ENCODE data around the gene KLHDC7A.
"Not testable (repeated sequence)": the region's sequence is repeated elsewhere in the genome, so short reads cannot be mapped to it uniquely, and the experiment has no call there.

Gene KLHDC7A

DNA sequence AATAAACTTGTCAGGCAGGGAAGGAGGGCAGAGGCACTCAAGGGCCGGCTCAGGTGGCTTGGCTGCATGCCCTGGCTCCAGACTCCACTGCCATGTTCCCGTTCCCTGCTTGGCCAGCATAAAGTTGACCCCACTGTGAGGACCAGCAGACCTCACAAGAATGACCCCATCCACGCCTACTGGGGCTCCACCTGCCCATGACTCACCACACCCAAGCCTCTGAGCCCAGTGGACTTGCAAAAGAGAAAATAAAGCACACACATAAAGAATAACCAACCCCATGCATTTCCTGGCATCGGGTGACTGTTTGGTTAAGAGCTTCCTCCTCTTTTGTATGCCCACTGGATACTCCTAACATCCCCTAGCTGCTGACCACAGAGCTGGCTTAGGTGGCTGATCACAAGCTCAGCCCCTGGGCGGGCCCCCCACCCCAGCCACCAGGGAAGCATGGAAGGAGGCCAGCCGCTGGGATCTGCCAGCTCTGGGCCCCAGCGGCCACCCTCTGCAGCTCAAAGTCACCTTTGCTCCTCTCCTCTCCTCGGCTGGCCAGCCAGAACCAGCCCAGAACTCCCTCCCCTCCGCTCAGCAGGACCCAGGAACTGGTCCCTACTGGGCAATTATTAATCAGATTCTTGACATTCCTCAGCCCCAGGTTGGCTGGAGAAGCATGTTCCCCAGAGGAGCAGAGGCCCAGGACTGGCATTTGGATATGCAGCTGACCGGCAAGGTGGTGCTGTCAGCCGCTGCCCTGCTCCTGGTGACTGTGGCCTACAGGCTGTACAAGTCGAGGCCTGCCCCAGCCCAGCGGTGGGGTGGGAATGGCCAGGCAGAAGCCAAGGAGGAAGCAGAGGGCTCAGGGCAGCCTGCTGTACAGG, at the start of gene KLHDC7A:
Gene KLHDC7A, plus strand, starts transcription at position 616 of the 875 bp plus-strand sequence. Its CDS starts 52 bp downstream, at position 668.
- DNase-seq, result no peak

DNA sequence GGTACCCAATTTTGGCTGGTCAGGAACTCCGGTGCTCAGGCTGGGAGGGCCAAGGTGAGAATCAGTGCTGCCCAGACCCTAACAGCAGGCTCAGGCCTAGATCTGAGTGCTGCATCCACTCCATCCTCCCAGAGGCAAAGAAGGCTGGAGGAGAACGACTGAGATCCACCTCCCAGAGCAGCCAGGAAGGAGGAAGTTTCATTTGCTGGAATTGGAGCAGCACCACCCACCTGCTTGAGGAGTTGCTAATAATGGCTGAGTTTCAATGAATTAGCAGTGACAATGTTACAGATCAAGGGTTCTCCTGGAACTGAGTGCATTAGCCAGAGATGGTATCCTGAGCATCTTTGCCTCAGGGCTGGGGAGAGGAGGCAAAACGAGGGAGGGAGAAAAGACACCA, 46.7 kb upstream of the KLHDC7A start:
- DNase-seq, result no peak

DNA sequence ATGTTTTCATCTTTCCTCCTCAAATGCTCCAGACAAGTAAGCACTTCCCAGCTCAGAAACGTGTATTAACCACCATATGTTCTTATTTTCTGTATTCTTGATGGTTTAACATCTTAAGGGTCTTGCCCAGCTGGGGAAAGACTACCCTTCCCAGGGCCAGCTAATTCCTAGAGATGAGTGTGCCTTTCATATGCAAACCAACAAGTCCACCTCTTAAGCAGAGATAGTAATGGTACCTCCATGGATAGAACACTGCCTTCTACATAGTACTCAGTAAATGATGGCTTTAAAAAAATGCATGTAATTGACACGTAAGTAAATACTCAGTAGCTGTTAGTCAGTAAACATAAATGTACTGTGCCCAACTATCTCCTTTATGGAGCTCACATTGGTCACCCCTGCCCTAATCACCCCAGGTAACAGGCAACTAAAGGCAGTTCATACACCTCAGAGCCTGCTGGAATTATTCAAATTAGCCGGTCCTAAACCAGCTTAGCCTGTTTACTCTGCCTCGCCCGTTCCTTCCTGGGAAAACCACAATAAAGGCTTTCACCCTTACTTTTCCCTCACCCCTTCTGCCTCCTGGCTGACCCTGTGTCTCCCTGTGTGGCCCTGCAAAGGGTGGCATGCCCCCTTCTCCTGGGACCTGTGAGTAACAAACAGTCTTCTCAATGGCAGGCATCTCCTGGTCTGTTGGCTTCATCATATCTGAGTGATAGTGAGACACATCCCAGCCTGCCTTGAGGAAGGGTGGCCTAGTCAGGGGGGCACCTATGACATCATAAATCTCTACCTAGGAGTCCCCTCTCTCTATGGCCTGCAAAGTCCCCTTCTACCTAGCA, 40.1 kb upstream of the KLHDC7A start:
- DNase-seq, result no peak

DNA sequence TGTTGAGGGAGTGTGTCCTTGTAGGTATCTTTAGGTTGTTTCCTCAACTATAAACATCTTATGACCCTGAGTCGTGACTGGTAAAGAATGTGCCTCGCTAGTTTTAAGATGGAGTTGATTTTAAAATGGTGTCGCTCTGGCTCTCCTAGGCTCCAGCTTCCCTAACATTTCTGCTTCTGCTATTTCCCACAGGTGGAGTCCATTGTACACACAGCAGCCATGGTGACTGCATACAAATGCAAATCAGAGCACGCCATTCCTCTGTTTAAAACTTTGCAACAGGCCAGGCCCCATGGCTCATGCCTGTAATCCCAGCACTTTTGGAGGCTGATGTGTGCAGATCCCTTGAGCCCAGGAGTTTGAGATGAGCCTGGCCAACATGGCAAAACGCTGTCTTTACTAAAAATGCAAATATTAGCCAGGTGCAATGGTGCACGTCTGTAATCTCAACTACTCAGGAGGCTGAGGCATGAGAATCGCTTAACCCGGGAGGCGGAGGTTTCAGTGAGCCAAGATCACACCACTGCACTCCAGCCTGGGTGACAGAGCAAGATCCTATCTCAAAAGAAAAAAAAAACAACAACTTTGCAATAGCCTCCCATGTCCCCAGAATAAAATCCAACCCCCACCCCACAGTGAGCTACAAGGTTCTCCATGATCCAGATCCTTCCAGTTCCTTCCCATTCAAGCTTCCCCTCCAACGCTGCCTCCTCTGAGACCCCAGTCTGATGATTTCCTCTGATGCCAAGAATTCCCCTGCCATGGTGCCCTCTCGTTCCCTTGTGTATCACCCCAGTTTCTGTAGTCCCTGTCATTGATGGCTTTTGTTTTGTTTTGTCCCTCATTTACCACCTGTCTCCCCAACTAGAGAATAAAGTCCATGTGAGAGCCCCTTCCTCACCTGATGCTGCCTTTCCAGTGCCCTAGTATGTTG, 36.9 kb upstream of the KLHDC7A start:
- no peak for DNase-seq

DNA sequence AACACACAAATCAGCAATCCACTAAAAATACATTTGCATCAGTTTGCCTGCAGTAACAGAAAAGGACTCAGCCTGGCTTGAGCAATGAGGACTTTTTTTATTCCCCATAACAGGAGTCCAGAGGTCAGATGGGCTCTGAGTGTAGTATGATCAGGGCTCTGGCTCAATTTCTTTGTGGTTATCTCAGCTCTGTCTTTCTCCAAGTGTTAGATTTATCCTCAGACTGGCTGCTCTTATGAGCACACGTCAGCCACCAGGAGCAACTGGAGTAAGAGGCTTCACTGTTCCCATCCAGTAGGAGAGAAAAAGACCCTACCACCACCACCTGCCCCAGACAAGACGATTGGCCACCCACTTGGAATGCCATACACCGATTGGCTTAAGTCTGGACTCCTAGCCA, 36.2 kb upstream of the KLHDC7A start:
- DNase-seq, result no peak

DNA sequence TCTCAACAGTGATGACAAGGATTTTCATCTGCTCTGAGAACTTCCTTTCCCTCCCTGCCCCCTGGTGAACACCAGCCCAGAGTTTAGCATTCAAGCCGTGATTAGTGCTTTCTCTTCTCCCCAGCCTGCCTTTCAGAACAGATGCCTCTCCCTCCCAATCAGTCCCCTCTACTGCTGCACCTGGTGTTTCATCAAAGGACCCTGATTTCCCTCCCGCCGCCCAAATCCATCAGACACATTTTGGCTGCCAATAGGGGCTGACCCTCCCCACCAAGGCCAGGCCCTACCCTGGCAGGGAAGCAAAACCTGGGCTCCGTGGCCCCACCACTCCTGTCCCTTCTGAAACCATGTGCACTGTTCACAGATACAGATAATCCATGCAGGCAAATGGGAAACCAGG, 34.0 kb upstream of the KLHDC7A start:
- DNase-seq, result no peak

DNA sequence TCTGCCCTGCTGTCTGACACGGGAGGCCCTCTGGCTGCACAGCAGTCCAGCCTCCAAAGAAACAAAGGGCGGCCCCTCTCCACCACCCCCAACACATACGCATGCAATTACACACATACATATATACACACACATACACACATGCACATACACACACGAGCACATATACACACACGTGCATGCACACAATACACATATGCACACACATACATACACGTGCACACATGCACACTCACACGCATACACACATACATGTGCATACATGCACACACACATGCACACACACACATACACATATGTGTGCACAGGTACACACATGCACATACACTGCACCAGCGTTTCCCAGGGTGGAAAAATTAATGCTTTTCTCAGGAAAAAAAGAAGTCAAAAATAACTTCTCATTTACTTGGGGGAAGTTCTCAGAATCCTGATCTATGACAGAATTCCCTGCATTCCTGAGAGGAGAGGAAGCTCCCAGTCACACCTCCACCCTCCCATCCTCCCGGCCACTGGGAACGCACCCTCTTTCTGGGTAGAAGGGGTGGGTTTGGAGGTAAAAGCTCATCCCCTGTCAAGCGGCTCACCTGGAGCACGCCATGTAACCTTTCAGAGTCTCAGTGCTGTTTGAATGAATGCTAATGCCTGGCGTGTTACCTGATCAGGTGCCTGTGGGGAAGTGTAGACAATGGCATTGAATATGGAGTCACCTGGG, 33.1 kb upstream of the KLHDC7A start:
- no peak for DNase-seq

DNA sequence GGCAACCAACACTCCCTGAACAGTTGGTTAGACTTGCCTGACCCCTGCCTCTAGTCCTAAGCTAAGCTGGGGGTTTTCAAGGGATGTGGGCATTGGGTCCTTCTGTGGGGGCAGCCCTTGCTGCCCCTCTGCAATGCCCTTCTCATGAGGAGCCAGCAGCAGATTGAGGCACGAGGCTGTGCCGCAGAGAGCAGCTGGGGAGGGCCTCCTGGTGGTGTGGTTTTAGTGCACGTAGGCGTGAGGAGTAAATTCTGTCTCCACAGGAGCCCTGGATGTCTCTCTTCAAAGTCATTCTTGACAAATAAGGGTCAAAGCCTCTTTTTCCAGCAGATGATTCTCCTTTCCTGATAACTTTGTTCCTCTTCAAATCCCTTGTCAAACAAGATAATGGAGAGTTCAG, 31.8 kb upstream of the KLHDC7A start:
- DNase-seq, result no peak

DNA sequence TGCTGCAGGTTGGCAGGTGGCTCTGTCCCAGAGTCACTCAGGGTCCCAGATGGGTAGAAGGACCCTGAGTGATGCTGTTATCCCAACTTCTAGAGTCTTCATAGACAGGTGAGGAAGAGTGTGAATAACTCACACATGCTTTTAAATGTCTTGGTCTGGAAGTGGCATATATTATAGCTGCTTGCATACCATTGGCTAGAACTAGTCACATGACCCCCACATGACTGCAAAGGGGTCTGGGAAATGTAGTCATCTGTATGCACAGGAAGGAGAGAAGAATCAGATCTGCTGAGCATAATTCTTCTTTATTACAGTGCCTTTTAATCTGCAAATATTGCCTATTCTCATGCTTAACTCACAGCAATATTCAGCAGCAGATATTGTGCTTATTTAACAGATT, 28.2 kb upstream of the KLHDC7A start:
- DNase-seq, result peak; percentile 4

DNA sequence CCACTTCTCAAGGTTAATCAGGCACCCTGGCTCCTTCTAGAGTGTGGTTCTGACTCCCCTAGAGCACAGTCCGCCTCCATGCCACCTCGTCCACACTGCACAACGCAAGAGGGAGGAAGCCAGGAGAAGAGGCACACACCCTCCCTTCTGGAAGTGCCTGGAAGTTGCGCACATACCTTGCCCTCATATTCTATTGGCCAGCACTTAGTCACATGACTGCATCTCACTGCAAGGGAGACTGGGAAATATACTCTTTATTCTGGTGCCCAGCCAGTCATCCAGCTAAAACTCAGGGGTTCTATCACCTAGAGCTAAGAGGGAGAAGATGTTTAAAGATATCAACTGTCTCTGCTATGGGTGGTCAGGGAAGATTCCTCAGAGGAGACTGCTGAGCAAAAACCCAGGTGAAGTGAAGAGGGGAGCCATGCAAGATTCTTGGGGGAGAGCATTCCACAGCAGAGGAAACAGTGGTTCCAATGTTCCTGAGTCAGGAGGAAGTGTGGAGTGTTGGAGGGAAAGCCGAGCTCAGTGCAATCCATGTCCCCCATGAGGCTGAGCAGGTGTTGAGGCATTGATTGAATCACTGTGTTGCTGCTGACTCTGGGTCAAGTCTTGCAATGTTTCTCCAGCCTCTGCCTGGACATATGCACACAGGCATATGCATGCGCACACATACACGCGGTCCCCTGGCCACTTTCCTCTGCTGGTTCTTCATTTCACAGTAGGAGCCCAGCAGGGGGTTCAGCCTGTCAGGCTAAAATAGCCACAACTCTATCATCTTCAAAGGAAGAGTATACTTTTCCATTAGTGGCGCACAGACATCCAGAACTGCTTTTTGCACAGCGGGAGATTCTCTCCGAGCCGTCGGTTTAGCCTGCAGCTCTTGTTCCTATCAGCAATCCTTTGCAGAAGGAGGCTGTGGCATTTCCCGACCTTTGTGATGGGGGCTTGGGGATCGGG, 22.3 kb upstream of the KLHDC7A start:
- no peak for DNase-seq

DNA sequence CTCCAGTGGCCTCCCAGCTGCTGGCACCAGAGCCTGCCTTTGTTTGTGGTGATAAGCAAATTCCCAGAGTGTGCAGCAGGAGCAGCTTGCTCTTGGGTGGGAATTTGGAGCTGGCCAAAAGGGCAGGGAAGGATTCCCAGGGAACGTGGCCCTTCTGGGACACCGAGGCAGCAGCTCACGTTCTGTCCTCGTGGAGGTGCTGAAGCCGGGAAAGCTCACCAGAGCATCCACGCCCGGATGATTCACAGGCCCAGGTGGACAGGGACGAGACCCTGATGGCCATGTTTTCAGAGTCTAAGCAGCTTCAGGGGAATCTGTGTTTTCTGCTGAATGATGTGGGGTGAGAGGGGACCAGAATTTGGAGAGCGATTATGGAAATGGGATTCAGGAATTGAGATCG, 19.1 kb upstream of the KLHDC7A start:
- DNase-seq, result no peak

DNA sequence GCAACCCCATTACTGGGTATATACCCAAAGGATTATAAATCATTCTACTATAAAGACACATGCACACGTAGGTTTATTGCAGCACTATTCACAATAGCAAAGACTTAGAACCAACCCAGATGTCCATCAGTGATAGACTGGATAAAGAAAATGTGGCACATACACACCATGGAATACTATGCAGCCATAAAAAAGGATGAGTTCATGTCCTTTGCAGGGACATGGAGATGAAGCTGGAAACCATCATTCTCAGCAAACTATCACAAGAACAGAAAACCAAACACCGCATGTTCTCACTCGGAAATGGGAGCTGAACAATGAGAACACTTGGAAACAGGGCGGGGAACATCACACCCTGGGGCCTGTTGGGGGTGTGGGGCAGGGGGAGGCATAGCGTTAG, 18.2 kb upstream of the KLHDC7A start:
- DNase-seq, result not testable (repeated sequence)

DNA sequence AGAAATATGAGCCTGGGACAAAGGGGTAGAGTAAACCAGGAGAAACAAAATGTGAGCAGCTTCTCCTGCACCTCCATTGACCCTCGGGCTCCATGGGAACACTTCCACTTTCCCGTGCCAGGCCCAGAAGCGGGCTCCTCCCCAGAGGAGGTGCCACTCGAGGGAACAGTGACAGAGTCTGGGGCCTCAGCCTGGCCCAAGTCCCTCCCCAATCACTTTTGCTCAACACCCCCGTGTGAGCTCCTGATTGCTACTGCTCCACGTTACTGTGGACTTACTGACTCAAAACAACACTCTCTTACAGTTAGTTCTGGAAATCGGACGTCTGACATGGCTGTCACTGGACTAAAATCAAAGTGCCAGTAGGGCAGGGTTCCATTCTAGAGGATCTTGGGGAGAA, 17.7 kb upstream of the KLHDC7A start:
- no peak for DNase-seq

DNA sequence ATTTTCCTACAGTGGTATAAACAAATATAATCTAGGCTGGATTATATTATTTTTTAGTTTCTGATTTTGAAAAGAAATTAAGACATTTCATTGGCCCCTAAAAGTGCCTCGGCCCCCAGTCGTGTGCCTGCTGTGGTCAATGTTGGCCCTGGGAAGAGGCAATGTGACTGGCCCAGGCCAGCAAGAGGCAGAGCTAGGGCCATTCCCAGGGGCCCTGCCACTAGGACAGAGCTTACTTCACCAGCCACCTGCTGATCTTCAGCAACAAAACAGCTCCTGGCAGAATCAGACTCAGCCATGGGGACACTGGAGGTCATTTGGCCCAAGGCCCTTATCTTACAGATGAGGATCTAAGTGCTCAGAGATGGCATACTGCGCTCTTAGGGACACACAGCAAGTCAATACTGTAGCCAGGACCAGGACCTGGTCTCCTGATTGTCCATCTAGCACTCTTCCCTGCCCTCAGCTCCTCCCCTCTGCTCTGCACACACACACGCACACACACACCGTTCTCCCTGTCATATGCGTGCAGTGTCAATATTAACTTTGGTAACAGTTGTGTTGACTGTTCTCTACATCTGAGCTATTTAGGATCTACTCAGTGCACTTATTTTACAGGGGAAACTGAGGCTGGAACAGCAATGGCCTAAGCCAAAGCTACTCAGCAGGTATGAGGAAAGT, 16.6 kb upstream of the KLHDC7A start:
- no peak for DNase-seq

DNA sequence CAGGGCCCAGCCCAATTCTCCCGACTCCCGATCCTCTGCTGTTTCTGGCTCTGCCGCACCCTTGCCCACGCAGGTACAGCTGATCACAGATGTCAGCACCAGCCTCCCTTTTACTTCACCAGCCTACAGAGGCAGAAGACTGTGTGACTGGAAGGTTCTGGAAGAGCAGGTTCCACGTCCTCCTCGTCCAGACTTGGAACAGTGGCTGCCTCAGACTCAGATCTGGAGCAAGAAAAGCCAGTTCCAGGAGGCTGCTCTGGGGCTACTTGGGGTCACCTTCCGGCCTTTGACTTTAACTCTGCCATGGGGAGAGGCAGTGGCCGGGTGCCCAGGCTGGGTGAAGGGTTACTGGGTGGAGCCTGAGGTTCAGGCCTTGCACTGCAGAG, 16.1 kb upstream of the KLHDC7A start:
- no peak for DNase-seq

DNA sequence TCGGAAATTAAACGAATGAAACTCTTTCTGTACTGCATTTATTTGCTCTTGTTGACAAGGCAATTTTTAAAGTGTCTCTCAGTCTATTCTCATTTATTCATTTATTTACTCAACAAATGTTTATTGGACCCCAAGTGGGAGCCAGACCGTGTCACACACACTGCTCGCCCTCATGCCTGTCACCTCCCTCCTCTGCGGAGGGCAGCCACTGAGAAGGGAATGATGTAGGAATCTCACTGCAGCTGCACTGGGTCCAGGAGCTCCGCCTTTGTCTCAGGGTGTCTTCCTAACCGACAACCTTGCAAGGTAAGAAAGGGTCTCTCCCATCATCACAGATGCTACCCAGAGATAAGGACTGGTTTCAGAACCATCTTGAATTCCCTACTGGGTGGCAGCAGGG, 14.1 kb upstream of the KLHDC7A start:
- no peak for DNase-seq

DNA sequence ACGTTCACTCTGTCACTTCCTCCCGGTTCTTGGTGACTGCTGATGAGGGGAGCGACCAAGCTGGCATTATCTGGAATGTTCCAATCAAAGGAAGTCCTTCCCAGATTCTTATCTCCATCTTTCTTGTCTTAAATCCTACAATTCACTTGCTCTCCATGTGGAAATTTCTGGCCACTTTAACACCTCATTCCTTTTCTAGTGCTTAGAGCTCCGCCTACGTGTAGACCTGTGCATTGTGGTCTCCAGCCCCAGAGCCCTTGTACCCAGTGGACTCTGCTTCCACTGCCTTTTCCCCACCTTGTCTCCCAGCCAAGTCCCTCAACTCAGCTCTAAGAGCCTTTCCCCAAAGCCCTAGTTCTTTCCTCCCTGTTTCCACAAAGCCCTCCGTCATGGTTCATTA, 12.2 kb upstream of the KLHDC7A start:
- DNase-seq, result no peak

DNA sequence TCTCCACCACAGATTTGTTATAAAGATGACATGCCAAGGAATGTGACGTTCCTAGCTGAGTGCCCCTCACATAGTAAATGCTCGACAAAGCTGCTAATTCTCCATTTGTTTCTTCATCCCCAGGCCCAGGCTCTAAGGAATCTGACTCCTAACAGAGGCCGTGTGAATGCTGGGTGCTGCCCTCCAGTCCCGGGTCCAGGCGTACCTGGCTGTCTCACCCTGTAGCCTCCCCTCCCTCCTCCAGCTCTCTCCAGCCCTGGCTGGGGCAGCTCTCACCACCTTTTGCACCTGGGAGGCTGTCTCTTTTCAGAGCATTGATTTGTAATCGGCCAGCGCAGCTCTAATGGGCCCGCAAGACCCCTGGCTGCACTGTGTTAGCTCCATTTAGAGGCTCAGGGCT, 11.2 kb upstream of the KLHDC7A start:
- DNase-seq, result no peak

DNA sequence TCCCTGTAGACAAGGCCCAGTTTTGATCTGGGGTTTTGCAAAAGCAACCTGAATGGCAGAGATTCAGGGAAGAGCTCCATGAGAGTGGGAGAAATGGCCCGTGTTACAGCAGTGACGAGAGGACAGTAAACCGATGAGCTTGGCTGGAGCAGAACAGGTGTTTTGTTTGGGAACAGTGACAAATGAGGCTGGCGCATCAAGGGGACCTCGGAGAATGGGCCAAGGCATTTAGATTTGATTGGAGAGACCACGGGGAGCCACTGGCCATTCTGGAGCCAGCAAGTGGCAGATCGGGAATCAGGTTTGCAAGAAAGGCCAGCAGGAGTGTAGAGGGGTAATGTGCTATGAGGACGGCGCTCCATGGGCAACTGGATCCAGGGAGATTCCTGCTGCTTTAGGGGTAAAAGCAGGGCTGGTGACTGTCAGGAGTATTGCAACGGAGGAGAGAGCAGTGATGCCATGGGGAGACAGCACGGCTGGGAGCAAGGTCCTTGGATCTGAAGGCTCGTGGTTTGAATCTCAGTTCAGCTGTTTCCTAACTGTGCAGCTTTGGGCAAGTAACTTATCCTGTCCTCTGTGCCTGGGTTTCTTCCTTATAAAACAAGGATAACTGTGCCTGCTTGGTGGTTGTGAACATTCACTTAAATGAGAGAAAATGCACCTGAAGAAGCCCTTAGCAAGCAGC, 9.9 kb upstream of the KLHDC7A start:
- no peak for DNase-seq
